Skin of body (tissue), 2 donors: ENCODE data around the gene LNPEP. TPM values are rescaled to one million over a fixed set of nuclear protein-coding genes. Genes with fewer than 3 reads are reported as not detected.

Experiments
- DNase-seq: peaks from one replicate; lab custom pipeline; 2025; lab: John Stamatoyannopoulos, UW
- total RNA-seq: library from RNA; depleted of rRNA; stranded (reverse); fragments of >200 nt; gene quantifications from one replicate; pipeline ENCODE4 v1.2.3, GENCODE V29; 2014

The LNPEP gene
- total RNA-seq, 1 donor from 2014 or later: 63.6 TPM

- DNase-seq: no peak
These were observed 25.2 kb downstream of the LNPEP start for GRCh38 chr5:96961053-96961452.

GRCh38 chr5:96962540-96962991 is 26.7 kb downstream of the LNPEP start:
- no peak for DNase-seq

GRCh38 chr5:96963267-96963666 is 27.4 kb downstream of the LNPEP start:
- DNase-seq: peak; percentile 78

- no peak for DNase-seq
These were observed 30.9 kb downstream of the LNPEP start for GRCh38 chr5:96966801-96967200.

- DNase-seq: no peak
These were observed 31.5 kb downstream of the LNPEP start for GRCh38 chr5:96967400-96967799.

- DNase-seq: no peak
These were observed 32.2 kb downstream of the LNPEP start for GRCh38 chr5:96968074-96968473.

- no peak for DNase-seq
These were observed 32.7 kb downstream of the LNPEP start for GRCh38 chr5:96968614-96969013.

- no peak for DNase-seq
These were observed 33.5 kb downstream of the LNPEP start for GRCh38 chr5:96969366-96969765.

GRCh38 chr5:96972599-96973334 is 36.9 kb downstream of the LNPEP start:
- no peak for DNase-seq

- no peak for DNase-seq
These were observed 37.9 kb downstream of the LNPEP start for GRCh38 chr5:96973532-96974401.

- no peak for DNase-seq
These were observed 39.8 kb downstream of the LNPEP start for GRCh38 chr5:96975656-96976055.

- DNase-seq: no peak
These were observed 41.3 kb downstream of the LNPEP start for GRCh38 chr5:96977228-96977627.

GRCh38 chr5:96978812-96979449 is 43.1 kb downstream of the LNPEP start:
- DNase-seq: no peak

GRCh38 chr5:96984506-96985192 is 48.8 kb downstream of the LNPEP start:
- DNase-seq: no peak

- DNase-seq: no peak
These were observed 50.6 kb downstream of the LNPEP start for GRCh38 chr5:96986450-96986849.

- no peak for DNase-seq
These were observed 54.2 kb downstream of the LNPEP start for GRCh38 chr5:96990102-96990501.

- no peak for DNase-seq
These were observed 55.8 kb downstream of the LNPEP start for GRCh38 chr5:96991708-96992107.

- no peak for DNase-seq
These were observed 57.9 kb downstream of the LNPEP start for GRCh38 chr5:96993760-96994159.

GRCh38 chr5:96994493-96994892 is 58.6 kb downstream of the LNPEP start:
- no peak for DNase-seq

GRCh38 chr5:96995419-96995818 is 59.5 kb downstream of the LNPEP start:
- no peak for DNase-seq

- DNase-seq: peak; percentile 37
These were observed 61.5 kb downstream of the LNPEP start for GRCh38 chr5:96997265-96997859.
